Measurements from ENCODE around the gene SUFU.
"Not testable (repeated sequence)": the region's sequence is repeated elsewhere in the genome, so short reads cannot be mapped to it uniquely, and the experiment has no call there.

SUFU gene

GRCh38 chr10:102514487-102515311, 10.9 kb downstream of the SUFU start:
- FAIRE-seq: no peak

GRCh38 chr10:102515724-102516123, 12.0 kb downstream of the SUFU start:
- no peak for FAIRE-seq

- no peak for FAIRE-seq
Measured at GRCh38 chr10:102517553-102517952, 13.8 kb downstream of the SUFU start.

GRCh38 chr10:102519246-102519825, 15.6 kb downstream of the SUFU start:
- no peak for FAIRE-seq

- no peak for FAIRE-seq
Measured at GRCh38 chr10:102522874-102523249, 19.1 kb downstream of the SUFU start.

DNA sequence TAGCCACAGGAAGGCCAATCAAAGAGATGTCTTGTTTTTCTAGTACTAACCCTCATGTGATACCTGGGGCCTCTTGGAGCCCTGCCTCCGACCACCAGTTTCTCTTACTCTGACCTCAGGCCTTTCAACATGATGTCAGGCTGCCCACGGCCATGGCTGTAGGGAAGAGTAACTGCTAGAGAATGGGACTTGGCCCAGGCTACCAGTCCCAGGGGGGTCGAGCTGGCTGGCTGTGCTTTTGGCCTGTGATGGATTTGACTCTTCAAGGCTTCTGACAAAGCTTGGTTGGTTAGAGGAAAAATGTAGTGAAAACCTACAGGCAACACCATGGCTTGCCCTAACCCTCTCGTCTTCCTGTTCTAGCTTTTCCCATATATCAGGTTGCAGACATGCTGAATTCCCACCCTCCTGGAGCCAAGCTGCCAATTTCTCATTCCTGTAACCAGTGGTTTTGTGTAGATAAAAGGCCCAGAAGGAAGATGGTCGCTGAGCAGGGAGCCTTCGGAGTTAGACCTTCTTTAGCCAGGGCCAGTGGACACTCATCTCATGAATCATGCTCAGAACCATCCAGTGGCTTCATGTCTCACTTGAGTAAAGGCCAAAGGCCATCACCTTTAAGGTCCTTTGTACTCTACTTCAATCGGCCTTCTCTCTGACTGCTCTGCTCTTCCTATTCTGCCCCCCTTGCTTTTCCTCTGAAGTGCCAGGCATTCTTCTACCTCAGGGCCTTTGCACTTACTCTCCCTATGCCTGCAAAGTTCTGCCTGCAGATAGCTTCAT, 19.7 kb downstream of the SUFU start:
- FAIRE-seq: no peak

GRCh38 chr10:102524746-102525145, 21.0 kb downstream of the SUFU start:
- no peak for FAIRE-seq

- FAIRE-seq: no peak
Measured at GRCh38 chr10:102527546-102527945, 23.8 kb downstream of the SUFU start.

GRCh38 chr10:102534333-102534732, 30.6 kb downstream of the SUFU start:
- FAIRE-seq: no peak

- FAIRE-seq: not testable (repeated sequence)
Measured at GRCh38 chr10:102534966-102535365, 31.2 kb downstream of the SUFU start.

DNA sequence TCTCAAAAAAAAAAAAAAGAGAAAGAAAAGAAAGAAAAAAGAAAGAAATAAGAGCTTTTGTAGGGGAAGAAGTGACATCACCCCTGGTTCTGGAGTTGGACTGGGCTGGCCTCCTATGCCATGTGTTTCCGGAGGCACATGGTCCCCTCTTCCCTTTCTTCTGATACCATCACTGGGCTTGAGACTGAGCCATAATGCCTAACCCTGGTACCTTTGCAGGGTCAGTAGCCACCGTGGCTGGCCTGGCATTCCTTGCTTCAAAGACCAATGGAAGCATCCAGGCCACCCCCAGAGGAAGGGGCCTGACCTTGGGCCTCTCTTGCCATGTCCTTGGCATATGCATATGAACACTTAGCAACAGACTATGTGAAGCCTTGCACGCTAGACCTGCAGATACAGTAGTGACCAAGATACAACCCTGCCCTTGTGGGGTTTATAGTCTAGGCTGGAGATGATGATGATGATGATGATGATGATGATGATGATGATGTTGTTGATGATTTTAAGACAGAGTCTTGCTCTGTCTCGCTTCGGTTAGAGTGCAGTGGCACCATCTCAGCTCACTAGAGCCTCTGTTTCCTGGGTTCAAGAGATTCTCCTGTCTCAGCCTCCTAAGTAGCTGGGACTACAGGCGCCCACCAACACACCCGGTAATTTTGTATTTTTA, 31.8 kb downstream of the SUFU start:
- FAIRE-seq: no peak

GRCh38 chr10:102537367-102537766, 33.6 kb downstream of the SUFU start:
- FAIRE-seq: no peak

DNA sequence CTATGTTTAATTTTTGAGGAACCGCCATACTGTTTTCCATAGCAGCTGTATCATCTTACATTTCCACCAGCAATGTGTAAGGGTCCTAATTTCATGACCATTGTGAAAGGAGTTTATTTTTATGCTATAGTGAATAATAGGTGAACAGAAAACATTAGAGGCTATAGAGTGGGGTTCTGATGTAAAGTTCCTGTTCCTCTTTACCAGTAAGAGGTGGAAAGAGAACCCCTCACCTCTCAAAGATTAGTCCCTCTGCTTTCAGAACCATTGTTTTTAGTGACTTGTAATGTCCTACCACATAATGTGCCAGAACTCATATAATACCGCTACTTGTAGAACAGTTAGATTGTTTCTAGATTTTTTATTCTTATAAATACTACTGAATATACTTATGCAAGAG, 34.2 kb downstream of the SUFU start:
- FAIRE-seq: no peak

GRCh38 chr10:102538811-102539210, 35.0 kb downstream of the SUFU start:
- no peak for FAIRE-seq

- no peak for FAIRE-seq
Measured at GRCh38 chr10:102540023-102540422, 36.3 kb downstream of the SUFU start.

- FAIRE-seq: no peak
Measured at GRCh38 chr10:102542800-102543418, 39.1 kb downstream of the SUFU start.

- no peak for FAIRE-seq
Measured at GRCh38 chr10:102545265-102545871, 41.6 kb downstream of the SUFU start.

DNA sequence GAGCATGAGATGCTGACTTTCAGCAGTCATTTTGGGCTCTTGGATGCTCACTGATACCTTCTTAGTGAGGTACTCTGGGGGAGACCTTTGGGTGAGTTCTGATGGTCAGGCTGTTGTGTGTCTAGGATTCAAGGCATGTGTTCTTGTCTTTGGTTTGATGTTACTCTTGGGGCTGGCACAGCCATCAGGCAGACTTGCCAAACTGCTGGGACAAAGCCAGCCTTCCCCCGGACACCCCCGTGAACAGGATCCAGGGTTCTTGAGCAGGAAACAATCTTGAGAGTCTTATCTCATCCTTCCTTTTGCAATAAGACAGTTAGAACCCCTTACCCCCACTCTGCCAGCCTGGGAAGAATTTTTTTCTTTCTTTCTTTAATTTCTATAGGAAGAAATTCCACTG, 42.2 kb downstream of the SUFU start:
- FAIRE-seq: no peak

- FAIRE-seq: no peak
Measured at GRCh38 chr10:102546606-102547320, 43.0 kb downstream of the SUFU start.

DNA sequence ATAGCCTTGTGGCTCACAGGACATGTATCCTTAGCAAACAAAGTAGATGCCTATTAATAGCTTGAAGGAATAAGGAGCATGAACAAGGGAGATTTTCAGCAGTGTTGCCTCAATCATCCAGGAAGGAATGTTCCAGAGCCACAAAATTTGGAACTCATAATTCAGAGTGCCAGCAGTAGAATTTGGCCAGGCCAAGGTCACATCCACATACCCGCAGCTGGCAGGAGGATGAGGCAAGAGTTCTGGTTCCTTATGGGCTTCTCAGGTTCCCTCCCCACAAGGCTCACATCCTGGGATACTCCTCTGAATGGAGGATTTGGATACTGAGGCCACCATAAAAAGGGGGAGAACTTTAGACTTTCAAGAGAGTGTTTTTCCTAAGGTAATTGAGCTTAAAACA, 45.8 kb downstream of the SUFU start:
- no peak for FAIRE-seq

DNA sequence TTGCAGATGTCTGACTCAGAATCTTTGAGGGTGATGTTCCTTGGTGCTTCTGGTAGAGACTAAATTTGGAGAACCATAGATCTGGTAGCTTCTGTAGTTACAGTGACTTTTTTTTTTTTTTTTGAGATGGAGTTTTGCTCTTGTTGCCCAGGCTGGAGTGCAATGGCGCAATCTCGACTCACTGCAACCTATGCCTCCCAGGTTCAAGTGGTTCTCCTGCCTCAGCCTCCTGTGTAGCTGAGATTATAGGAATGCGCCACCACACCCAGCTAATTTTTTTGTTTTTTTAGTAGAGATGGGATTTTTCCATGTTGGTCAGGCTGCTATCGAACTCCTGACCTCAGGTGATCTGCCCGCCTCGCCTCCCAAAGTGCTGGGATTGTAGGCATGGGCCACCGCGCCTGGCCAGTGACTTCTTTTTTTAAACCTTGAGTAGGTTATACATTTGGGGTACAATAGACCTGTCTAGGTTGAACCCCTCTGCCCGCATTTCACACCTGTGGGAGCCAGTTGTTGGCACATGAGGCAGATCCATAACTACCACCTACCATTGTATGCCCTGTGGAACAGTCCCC, 47.0 kb downstream of the SUFU start:
- FAIRE-seq: no peak
